HG02970 (cell line): ENCODE measurements around the gene ZNF511.

Experiments used
- ATAC-seq: cut with Tn5 transposase; IDR thresholded peaks from one replicate; pipeline ENCODE4 v1.9.1; 2021; ENCODE audit warnings: mild to moderate bottlenecking, moderate library complexity, moderate number of reproducible peaks; ENCODE audit not compliant: unreplicated experiment, low FRiP score

Gene ZNF511

GRCh38 chr10:133334503-133335245, 26.0 kb downstream of the ZNF511 start:
- ATAC-seq = no peak

- ATAC-seq = no peak
These were observed 26.8 kb downstream of the ZNF511 start for GRCh38 chr10:133335246-133336117.

- ATAC-seq = no peak
These were observed 27.4 kb downstream of the ZNF511 start for GRCh38 chr10:133336118-133336576.

GRCh38 chr10:133336577-133337369, 28.1 kb downstream of the ZNF511 start, which contains the start of gene CALY:
TSS of gene CALY (minus strand) at chr10:133336896. CDS start at chr10:133328989, 7,907 bp downstream.
- no peak for ATAC-seq

- ATAC-seq = no peak
These were observed 28.6 kb downstream of the ZNF511 start for GRCh38 chr10:133337370-133337725.

- ATAC-seq = no peak
These were observed 29.7 kb downstream of the ZNF511 start for GRCh38 chr10:133338080-133339071.

- ATAC-seq = no peak
These were observed 31.1 kb downstream of the ZNF511 start for GRCh38 chr10:133339708-133340380.

GRCh38 chr10:133341983-133342382, 33.3 kb downstream of the ZNF511 start:
- no peak for ATAC-seq

- ATAC-seq = no peak
These were observed 34.2 kb downstream of the ZNF511 start for GRCh38 chr10:133342942-133343341.

- ATAC-seq = no peak
These were observed 34.8 kb downstream of the ZNF511 start for GRCh38 chr10:133343558-133343957.

- ATAC-seq = no peak
These were observed 35.5 kb downstream of the ZNF511 start for GRCh38 chr10:133344236-133344635.

GRCh38 chr10:133346413-133346812, 37.7 kb downstream of the ZNF511 start:
- no peak for ATAC-seq

GRCh38 chr10:133347710-133348517, 39.2 kb downstream of the ZNF511 start:
- no peak for ATAC-seq

GRCh38 chr10:133349160-133349568, 40.5 kb downstream of the ZNF511 start:
- ATAC-seq = no peak

- no peak for ATAC-seq
These were observed 40.9 kb downstream of the ZNF511 start for GRCh38 chr10:133349577-133350011.

- ATAC-seq = no peak
These were observed 41.7 kb downstream of the ZNF511 start for GRCh38 chr10:133350283-133350949.

- no peak for ATAC-seq
These were observed 42.2 kb downstream of the ZNF511 start for GRCh38 chr10:133350950-133351329.
